G401 (cell line): ENCODE measurements around the gene IGSF9B. TPM values are rescaled to one million over a fixed set of nuclear protein-coding genes. Genes with fewer than 3 reads are reported as not detected.
A peak's percentile ranks its signal among the peaks of the same experiment; 100 is the strongest.

Source experiments
- DNase-seq: peaks from one replicate; pipeline ENCODE4 v3.0.0-alpha.2; 2015; ENCODE audit warnings: low spot score
- in situ Hi-C: cut with HindIII; loops from 2 replicates; pipeline ENCODE4 v1.10.0; 2016; ENCODE audit warnings: low sequenced_read_pairs, mixed read lengths
- total RNA-seq: library from RNA; depleted of rRNA; stranded (reverse); fragments of >200 nt; shearing (Covaris generic); gene quantifications from 2 replicates; pipeline ENCODE4 v1.2.3, GENCODE V29; 2014

IGSF9B gene
- total RNA-seq, 1 experiment from 2014 or later: 0.51 TPM

DNA sequence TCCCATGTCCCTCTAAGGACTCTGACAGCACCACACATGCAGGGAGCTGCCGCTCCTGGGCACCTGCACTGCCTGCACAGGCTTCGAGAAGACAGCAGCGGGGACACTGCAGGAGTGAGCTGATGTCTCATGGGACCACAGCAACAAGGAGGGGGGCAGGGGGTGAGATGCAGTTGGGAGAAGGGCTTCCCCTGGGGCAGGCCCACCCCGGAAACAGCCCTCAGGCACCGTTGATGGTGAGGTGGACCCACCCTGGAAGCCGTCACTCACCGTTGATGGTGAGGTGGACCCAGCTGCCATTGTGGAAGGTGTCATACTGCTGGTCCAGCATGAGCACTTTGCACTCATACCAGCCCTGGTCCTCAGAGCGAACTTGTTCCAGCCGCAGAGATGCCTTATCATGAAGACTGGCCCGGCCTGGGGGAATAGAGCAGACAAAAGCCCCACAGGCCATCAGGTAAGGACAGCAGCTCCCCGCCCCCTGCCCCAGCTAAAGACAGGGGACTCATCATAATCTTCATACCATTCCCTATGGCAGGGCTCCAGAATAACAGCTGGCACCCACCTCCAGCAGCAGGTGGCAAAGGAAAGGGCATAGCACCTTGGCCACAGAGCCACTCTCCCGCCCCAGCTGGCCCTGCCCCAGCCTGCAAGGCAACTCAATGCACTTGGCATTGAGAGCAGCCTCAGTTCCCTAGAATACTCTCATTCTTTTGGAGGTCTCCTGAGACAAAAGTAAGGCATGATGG lies 12.6 kb downstream of the IGSF9B start:
- peak; percentile 56 for DNase-seq
- in situ Hi-C loops: no loop called here

DNA sequence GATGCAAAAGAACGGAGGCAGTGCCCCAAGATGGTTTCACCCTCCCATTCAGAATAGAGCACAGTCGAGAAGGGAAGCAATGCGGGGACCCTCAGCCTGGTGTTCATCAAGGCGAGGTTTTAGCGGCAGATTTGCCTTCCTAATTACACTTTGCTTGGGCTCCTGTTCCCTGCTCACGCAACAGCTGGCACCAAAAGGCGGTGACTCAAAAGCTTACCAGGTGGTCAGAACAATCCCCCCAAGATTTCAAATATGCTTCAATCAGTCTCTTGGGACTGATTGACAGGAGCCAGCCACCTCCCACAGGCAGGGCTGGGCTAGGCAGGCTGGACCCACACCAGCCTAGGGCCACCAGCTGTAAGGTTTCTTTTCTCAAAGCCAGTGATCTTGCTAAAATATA lies 14.2 kb downstream of the IGSF9B start:
- in situ Hi-C loops: no loop called here
- no peak for DNase-seq

GRCh38 chr11:133941546-133941945 lies 15.2 kb downstream of the IGSF9B start:
- in situ Hi-C loops: no loop called here
- DNase-seq: peak; percentile 84

GRCh38 chr11:133940034-133940433 lies 16.7 kb downstream of the IGSF9B start:
- no peak for DNase-seq
- in situ Hi-C loops: no loop called here

- no peak for DNase-seq
- in situ Hi-C loops: no loop called here
Measured at GRCh38 chr11:133939558-133939957, 17.2 kb downstream of the IGSF9B start.

- in situ Hi-C loops: no loop called here
- no peak for DNase-seq
Measured at GRCh38 chr11:133938166-133938565, 18.6 kb downstream of the IGSF9B start.

- no peak for DNase-seq
- in situ Hi-C loops: no loop called here
Measured at GRCh38 chr11:133937468-133937867, 19.3 kb downstream of the IGSF9B start.

GRCh38 chr11:133937015-133937414 lies 19.8 kb downstream of the IGSF9B start:
- DNase-seq: peak; percentile 70
- in situ Hi-C loops: no loop called here

DNA sequence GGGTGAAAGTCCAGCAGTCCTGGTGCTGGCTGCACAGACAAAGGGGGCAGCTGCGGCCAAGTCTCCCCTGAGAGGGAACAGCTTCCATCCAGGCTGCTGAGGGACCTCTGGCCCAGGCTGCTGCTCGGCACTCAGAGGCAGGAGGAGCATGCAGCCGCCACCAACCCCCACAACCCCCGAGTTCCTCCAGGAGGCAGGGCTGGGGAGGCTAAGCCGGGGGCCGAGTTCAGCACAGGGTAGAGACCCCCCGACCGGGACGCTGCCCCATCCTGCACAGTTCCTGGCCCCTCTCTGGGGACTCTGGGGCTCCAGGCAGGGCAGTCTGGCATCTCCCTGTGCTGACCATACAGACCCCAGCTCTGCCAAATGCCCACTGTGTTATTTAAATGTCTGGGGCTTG lies 20.2 kb downstream of the IGSF9B start:
- DNase-seq: no peak
- in situ Hi-C loops: no loop called here

- no peak for DNase-seq
- in situ Hi-C loops: no loop called here
Measured at GRCh38 chr11:133936136-133936535, 20.6 kb downstream of the IGSF9B start.

DNA sequence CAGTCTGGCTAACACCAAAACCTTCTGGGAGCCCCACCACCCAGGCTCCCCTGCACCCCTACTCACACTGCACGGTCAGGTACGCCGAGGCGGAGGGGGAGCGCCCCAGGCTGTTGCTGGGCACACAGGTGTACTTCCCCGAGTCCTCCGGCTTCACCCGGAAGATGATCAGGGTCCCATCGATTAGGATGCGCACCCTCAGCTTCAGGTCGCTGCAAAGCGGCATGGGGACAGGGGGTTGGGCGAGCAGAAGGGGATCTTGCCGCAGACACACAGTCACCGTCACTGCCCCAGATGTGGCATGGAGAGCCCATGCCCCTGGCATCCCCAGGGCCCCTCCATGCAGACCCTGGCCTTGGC lies 21.2 kb downstream of the IGSF9B start:
- in situ Hi-C loops: no loop called here
- DNase-seq: no peak

- peak; percentile 94 for DNase-seq
- in situ Hi-C loops: no loop called here
Measured at GRCh38 chr11:133934599-133935550, 21.9 kb downstream of the IGSF9B start.

DNA sequence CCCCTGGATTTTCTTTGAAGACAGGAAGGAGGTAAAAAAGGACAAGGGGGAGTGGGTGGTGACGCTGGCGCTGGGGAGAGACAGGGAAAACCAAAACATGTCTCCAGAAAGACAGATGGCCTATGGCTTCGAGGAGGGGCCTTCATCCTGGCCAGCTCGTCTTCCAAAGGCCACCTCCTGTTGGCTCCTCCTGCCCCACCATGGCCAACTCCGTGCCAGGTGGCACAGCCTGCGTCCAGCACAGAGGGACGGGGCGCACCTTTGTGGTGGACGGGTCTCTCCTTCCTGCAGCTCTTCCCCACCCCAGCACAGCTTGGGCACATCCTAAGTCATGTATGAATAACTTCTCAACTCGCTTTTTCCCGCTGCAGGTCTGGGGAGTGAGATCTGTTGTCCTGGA lies 22.7 kb downstream of the IGSF9B start:
- peak; percentile 82 for DNase-seq
- in situ Hi-C loops: no loop called here

DNA sequence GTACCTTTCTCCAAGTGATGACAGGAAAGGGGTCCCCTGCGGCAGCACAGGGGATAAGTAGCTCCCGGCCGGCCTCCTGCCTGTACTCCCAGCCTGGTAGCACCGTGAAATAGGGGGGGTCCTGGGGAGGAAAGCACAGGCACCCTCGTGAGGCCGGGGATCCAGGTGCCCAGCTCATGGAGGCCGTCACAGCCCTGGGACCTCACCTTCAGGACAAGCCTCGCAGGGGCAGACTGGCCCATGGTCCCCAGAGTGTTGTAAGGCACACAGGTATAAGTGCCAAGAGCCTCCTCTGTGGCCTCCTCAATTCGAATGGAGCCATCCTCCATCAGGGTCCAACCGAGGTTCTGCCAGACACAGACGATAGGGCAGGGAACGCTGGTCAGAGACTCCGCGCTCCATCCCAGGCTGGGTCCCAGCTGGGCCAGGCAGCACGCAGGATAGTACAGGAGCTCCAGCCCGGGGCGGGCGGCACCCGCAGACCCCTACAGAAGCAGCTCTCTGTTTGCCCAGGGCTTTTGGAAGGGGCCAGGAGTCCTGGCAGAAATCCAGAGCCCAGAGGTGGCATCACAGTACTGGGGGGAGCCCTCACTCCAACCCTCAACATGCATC lies 25.2 kb downstream of the IGSF9B start:
- in situ Hi-C loops: no loop called here
- DNase-seq: no peak

DNA sequence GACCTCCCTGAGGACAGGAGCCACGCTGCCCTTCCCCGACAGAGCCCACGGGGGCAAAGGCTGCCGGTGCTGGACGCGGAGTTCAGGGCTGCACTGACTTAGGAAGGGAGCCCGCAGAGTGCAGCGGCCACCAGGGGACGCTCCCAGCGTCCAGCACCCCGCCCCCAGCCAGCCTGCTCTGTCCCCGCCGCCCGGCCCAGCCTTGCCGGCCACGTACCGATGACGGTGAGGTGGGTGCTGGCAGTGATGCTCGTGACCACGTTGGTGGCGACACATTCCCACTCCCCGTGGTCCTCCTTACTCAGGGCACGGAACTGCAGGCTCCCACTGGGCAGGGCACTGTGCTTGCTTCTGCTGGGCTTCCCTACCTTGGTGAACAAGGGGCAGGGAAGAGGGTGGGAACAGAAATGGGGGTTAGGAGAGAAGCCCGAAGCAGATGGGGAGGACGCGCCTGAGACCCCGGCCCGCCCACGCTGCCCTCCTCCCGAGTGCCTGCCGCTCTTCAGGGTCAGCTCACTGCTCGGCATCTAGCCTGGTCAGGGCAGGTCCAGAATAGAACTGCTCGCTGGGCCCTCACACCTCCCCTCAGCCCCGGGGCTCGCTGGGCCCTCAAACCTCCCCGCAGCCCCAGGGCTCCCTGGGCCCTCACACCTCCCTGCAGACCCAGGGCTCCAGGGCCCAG lies 25.9 kb downstream of the IGSF9B start:
- DNase-seq: peak; percentile 62
- in situ Hi-C loops: no loop called here

DNA sequence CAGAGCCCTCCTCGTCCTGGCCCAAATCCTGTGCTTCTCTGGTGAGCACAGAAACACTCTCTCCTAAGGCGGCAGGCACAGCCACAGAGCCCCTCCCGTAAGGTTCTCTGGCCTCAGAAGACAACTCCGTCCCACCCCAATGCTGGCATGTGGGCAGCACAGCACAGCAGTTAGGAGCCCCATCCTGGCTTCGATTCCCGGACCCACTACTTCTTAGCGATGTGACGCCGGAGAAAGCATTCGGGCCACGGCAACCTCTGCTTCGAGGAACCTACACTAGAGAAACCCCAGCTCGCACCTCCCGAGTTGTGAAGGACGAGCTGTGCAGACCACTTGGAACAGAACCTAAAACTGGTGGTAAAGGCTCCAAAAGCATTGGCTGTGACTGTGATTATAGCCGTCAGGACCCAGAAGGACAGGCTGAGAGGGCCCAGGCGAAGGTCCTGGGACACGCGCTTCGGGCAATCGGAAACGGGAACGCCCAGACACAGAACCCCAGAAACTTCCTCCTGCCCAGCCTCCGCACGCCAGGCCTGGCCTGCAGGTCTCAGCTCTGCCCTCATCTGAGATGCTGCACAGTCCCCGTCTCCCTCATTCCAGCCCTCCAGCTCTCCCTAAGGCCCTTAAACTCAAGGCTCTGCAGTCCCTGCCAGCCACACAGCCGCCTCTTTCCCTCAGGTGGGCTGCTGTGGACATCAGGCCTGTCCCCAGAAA lies 26.6 kb downstream of the IGSF9B start:
- DNase-seq: peak; percentile 38
- in situ Hi-C loops: no loop called here

DNA sequence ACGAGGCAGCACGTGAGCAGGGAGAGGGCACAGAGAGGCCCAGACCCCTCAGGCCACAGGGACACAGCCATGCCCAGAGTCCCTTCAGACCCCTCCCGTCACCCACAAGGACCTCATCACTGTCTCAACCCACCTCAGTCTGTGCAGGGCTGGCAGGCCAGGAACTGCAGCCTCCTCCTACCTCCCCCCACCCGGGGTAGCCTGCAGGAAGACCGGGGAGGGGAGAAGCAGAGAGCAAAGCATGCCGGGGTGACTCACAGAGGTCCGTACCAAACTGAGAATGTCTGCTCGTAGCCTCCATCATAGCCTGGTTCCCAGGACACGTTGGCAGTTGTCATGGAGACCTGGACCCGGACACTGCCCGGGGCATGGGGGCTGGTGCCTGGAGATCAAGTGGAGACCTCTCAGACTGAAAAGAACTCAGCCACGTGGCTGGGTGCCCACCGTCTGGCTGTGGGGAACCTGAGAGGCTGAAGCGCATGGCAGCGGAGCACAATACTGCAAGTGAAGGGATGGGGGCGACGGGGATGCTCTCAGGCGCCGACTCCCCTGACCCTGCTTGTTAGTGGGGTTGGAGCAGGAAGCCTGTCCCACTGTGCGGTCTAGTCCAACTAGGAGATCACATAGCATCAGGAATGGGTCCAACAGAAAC lies 27.2 kb downstream of the IGSF9B start:
- peak; percentile 39 for DNase-seq
- in situ Hi-C loops: no loop called here

GRCh38 chr11:133928628-133929059 lies 28.1 kb downstream of the IGSF9B start:
- no peak for DNase-seq
- in situ Hi-C loops: no loop called here
